GM18868 (cell line): Measurements from ENCODE around the gene RPS6KA2.

Source experiments
- ATAC-seq: cut with Tn5 transposase; IDR thresholded peaks from one replicate; pipeline ENCODE4 v1.9.1; 2021; ENCODE audit warnings: mild to moderate bottlenecking, moderate library complexity; ENCODE audit not compliant: unreplicated experiment

Gene RPS6KA2

DNA sequence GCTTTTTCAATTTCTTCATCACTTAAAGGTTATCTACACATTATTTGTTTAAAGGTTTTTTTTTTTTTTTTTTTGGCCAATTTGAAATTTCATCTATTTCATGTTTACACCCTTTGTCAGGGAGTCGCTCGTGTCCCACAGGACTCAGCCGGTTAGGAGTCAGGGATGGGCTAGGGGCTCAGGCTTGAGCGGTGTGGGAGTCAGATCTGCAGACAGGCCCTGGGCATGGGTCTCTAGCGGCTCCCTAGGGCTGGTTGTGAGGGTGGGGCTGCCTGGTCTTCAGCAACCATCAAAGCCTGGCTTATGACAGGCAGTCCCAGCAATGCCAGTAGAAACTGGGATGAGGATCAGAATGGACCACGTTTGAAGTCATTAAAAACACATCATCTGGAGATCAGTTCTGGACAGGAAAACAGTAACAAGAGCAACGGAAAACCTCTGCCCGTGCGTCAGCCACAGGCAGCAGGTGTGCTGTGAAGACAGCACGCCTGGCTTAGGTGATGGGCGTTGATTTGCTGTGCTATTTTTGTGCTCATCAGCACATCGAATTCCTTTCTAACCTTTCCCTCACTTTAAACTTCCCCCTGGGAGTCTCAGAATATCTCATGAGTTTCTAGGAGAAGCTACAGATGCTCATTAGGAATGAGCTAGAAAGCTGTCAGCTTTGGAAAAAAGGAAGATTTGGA, 153.0 kb downstream of the RPS6KA2 start:
- ATAC-seq, result no peak

DNA sequence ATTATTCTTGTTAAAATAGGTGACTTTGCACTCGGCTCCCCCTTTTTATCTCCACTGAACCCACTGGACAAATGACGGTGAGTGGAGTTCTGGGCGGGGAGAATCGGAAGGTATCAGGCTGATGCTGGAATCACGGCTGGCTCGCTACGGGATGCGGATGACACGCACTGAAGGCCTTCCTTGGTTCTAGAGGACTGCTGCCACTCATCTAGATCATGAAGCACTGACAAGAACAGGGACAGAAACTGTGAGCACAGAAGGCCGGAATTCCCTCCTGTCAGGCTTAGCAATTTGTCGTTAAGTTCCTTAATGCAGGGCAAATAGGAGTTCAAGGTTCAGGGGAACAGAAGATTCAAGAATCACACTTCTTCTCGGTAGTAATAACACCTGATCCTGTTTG, 154.4 kb downstream of the RPS6KA2 start:
- ATAC-seq, result no peak

DNA sequence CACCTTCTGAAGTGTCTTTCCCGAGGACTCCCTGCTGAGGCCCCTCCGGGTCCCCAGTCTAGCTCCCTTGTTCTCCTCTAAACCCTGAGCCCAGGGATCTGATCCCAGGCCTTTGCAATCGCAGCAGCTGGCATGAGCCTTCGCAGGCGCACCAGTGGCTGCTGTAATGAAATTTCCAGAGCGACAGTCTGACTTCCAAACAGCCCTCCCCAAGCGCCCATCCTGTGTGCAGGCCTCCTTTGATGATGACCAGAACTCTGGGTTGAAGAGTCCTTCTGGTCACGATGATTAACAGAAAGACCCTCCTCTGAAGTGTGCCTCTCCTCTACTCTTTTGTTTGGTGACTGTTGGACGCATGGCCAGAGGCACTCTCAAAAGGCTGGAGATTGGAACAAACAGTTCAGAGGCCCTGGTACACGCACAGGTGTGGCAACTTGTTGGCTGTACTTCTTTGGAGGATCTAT, 155.2 kb downstream of the RPS6KA2 start:
- ATAC-seq, result no peak

DNA sequence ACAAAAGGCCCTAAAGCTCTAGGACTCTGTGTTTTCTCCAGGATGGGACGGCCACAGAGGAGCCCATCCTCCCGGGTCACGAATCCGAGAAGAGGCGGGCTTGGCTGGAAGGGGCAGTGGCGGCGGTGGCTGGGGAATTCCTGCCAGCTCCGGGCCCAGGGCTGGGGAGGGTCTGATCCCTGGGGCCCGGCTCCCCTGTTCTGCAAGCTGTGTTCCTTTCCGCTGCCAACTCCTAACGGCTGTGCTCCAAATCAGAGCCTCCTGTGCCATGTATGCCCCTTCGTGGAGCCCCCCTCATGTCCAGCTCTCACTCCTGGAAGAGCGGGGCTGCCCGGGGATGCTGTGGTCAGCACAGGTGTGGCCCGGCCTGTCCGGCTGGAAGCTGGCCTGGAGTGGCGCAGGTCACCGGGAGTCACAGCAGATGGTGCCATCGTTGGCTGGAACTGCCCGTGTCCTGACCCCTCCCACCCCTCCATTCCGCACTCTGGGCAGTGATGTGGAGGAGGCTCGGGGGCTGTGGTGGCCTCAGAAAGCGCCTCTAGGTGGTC, 156.1 kb downstream of the RPS6KA2 start:
- ATAC-seq, result no peak

DNA sequence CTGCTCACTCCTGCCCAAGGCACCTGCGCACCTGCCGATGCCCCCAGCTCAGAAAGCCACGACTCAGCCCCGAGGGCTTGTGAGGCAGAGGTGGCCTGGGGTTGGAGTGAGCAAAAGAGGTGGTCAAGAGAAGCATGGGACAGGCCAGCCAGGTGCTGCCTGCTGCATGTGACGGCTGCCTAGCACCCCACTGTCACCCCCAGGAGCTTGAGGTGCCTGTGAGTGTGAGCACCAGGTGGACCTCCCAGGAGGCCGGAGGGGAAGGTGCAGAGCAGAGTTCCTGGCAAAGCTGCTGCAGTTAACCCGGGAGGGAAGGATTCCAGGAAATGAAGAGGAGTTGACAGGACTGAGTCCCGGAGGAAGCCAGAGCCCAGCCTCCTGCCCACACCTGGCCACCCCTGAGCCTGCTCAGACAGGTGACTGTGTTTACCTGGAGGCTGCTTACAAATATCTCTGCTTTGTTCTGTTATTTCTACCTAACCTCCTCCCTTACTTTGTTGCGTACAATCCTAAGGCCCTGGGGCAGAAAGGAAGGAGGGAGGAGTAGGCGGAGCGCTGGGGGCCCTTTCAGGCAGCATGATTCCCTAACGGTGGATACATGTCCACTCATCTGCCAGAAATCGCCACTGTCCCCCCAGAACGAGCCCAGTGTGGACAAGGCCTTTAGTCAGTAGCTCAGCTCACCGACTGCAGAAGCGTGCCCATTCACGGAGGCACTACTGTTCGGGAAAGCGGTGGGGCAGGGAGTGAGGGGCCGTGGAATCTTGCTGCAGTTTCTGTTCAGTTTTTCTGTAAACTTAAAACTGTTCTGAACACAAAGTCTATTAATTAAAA, 156.8 kb downstream of the RPS6KA2 start:
- ATAC-seq, result no peak

DNA sequence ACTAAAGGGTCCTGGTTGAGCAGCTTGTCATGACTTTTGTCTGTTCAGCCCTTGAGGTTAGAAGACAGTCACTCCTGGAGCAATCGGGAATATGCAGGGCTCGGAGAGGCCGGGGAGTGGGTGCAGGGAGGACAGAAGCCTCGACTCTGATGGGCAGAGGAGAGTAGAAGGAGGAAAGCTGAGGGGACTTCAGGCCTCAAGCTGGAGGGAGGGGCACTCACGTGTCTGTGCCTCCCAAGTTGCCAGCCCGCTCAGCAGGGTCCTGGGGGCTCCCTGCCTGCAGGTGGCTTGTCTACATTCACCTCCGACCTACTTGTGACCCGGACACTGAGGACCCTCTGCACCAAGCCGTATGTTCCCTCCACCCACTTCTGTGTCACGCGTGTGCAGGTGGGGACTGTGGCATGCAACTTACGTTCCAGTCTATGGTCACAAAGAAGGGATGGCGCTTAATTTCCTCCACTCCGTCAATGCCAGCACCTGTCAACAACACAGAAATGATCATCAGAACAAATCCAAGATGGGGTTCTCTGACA, 157.6 kb downstream of the RPS6KA2 start:
- no peak for ATAC-seq

DNA sequence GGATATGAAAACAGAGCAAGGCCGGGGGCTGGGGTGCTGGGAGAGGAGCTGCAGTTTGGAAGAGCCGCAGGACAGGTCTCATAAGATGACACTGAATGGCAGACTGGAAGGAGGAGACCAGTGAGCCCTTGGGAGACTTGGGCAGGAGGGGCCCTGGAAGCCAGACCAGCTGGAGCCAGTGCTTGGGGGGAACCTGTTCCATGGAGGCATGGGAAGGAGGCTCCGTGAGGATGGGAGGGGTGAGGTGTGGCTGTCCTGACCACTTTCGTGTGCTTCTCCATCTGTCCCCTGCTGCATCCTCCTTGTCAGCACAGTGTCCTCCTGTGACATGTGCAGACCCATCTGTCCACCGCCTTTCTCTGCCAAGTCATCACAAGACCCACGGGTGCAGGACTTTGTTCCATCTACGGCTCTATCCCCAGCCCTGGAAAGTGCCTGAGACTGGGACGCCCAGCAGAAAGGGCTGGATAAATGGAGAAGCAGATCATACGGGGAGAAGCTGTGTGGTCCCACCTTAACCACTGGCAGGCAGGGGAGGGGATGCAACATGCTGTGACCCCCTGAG, 159.5 kb downstream of the RPS6KA2 start:
- no peak for ATAC-seq

DNA sequence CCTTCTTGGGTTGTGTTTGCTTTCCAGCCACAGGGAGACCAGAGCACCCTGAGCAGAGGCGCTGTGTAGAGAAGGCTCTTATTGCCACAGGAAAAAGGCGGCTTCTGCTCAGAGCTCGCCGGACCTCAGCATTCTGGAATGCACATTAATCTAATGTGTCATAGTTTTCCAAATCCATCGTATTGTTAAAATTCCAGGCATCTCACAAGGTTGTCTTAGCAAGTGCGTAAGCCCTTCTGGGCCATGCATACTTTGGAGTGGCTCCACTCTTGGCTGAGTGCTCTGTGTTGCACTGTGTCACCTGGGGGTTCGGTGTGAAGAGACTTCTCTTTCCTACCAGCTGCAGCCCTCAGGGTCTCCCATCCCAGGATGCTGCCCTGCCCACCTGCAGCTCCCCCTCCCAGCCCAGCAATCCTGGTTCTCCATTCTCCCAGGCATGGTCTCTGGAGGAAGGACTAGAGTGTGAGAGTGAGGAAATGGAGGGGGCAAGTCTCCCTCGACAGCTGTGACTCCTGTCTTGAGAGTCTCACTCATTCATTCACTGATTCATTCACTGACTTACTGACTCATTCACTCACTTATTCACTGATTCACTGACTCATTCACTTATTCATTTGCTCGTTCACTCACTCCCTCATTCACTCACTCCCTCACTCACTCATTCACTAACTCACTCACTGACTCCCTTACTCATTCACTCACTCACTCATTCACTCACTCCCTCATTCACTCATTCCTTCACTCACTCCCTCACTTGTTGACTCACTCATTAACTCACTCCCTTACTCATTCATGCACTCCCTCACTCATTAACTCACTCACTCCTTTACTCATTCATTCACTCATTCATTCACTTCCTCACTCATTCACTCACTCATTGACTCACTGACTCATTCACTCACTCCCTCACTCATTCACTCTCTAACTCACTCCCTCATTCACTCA, 160.6 kb downstream of the RPS6KA2 start:
- no peak for ATAC-seq

DNA sequence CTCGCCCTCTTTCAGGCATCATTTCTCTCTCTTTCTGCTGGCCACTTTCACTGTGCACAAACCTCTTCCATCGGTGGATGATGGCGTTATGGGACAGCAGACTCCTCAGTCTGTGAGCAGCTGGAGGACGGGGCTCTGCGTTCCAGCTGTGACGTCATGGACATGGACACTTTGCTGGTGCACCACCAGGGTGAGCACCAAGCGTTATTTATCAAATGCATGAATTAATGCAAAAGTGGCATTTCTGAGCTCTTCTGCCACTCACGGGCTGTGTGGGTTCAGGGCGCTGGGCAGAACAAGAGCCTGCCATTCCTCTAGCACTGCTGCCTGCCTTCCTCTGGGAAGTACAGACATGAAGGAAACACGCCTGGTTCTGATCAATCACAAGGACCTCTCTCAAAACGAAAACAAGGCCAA, 161.4 kb downstream of the RPS6KA2 start:
- ATAC-seq, result no peak

DNA sequence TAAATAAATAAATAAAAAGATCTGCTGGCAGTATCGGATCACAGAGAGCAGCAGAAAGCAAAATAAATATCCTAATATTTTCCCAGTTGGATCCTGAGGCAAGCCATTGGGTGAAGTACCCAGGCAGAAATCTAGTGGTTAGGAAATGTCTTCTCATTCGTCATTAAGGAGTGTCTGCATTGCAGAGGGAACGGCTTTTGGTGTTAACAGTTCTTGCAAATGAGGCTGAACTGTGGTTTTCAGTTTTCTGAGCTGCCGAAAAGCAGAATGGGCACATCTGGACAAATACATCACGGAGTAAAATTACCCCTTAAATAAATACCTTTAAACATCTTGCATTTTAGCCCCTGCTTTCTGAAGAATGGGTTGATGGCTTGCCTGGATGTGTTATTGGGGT, 162.1 kb downstream of the RPS6KA2 start:
- no peak for ATAC-seq

DNA sequence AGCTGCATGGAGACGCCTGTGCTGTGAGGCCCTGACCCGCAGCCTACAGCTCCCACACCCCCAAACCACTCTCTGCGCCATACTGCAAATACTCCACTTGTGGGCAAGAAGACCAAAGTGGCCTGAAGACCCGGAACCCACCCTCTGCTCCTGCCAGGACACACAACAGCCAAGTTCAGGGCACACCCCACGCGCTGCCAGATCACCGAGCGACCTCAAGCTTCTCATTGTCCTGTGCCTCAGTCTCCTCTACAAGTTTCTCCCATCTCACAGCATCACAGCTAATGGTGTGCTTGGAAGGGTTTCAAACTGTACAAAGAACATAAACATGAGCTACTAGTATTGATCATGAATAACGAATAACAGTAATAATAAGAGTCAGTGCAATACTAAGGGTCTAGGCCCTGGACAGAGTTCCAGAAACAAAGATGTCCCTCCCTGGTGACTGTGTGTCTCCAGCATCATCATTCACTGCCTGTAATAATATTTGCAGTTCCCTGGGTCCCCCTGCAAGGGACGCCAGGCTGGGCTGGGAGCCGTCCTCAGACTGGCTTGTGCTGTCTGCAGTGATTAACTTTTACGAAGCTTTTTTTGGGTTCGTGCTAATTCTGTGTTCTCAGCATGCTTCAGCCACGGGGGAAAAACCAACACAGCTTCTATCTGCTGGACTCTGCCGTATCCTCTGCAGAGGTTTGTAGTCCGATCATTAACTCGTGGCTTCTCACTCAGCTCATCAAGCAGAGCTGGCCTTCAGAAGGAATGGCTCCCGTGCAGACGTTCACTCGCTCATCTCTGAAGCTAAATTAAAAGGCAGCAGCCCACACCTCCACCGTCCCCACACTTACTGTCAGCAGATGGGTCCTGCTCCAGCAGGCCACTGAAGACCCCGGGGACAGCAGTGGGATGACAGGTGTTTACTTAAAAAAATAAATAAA, 162.7 kb downstream of the RPS6KA2 start:
- ATAC-seq, result no peak

DNA sequence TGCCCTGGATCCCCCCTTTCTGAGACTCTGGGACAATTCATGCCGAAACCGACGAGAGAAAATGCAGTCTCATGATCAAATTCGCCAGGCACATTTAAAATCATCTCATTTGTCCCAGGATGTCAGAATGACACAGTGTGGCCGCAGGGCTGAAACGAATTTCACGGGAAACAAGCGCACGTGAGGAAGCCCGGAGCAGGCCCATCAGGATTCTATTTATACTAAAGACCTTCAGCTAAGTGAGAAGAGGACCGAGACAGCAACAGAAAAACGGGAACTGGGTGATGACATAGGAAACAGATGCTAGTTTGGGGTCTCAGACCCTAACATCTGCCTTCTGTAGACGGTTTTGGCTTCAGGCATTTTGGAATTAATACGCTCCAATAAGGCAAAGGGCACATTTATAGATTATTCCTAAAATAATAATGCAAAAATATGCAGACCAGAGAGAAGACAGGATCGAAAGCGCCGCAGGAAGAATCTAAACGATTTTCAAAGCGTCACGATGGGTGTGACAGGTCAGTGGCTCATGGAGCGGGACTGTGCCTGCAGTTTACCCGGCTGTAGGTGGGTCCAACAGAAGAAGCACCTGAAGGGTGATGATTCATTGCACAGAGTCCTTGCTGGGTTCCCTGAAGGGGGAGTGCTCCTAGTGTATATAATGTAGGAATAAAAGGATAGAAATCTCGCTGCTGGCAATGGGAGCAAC, 163.5 kb downstream of the RPS6KA2 start:
- ATAC-seq, result no peak

DNA sequence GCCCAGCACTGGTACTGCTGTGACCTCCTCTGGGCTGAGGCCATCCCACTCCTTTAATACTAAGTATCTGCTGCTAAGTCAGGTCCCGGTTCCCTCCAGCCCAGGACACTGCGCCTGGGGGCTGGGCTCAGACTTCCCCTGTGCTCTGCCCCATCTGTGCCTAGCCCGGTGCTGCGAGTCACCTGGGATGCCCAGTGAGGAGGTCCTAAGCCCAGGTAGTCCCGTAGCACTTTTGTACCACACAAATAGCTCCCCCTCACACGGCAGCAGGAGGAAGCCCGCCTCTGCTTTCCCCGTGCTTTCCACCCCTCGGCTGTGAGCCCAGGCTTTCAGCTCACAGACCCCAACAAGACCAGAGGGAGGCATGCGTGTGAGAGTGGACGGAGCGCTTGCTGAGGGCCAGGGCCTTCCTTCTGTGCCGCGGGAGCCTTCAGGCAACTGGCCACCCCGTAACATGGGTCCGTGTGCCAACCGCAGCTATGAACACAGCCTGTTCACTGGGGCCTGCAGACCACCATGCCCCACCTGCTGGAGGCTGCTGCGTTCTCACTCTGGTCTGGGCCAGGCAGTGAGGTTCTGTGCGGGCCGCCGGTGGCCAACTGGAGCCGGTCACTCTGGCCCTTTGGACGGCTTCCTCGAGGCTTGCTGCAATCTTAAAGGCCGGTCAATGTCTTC, 164.5 kb downstream of the RPS6KA2 start:
- no peak for ATAC-seq

DNA sequence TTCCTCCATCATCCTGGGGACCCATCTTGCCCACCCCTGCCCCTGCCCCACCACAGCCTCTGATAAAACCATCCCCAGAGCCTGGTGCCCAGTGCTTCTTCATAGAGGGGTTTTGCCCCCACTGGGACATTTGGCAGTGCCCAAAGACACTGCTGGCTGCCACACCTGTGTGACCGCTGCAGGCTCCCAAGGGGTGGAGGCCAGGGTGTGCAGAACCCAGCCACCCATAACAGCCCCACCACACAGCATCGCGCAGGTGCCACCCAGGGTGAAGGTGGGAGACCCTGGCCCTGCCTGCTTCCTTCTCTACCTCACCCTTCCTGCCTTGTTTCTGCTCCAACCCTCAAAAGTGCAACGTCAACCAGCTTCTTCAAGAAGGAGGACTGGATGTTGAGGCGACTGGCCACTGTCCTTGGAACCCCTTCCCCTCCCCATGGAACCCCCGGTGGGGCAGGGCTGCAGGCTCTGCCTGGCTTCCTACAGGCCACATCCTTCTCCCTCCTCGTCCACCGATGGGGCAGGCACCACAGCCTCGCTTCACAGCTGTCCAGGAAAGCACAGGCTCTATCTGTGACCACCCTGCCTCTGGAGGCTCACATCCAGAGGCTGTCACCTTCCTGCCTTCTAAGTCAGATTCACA, 165.1 kb downstream of the RPS6KA2 start:
- ATAC-seq, result no peak

DNA sequence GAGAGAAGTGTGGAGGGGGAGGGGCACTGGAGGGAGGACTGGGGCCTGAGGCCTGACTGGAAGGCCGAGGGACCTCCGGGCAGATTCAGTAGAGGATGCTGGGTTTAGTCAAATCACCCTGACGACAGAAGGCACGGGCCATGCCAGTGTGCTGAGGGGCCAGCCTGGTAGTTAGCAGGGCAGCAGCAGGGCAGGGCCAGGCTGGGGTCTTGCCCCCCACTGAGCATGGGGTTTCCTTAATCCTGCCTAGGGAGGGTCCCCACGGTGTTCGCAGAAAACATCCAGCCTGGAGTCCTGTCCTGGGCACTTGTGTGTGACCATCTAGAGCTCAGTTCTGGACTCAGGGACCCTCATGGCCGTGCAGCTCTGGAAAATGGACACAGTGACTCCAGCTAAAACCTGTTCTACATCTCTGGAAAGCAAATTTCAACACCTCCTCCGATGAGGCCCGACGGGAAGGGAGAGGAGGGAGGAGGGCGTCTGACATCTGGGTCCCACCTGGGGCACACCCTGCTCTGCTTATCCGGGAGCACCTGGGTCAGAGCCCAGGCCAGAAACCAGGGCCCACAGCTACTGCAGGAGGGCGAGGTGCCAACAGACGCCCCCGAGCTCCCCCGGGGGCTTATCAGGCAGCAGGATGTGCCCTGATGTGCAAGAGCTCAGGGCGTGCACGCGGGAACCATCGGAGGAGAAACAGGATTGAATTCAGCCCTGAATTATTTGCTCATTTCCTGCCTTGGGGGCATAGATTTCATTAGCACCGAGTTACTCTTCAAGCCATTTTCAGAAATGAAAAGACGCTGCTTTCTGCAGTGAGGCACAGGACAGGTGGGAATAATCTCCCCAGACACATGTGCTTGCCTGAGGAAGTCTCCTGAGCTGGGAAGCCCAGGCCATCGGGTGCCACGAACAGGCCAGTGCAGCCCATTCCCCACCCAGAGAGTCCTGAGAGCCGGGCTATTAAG, 166.3 kb downstream of the RPS6KA2 start:
- no peak for ATAC-seq

DNA sequence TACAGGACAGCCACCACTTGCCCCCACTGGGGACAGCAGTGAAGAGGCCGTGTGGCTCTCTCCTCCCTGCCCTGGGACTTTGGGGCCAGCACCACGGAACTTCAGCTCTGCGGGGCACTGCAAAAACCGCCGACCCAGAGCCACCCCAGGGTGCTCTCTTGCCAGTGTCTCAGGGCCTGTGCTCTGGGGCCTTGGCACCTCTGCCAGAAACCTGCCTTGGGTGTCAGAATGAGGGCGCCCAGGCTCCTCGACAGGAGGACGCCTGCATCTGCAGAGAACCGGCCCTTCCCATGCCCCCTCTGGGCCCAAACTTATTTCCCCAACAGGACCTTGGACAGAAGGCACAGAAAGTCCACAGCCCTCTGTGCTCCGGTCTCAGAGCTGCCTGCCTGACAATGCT, 167.1 kb downstream of the RPS6KA2 start:
- no peak for ATAC-seq
